Smooth muscle cell (in vitro differentiated cells): ENCODE measurements around the gene ABCB11. TPM values are rescaled to one million over a fixed set of nuclear protein-coding genes. Genes with fewer than 3 reads are reported as not detected.

Experiments
- DNase-seq: peaks from one replicate; lab custom pipeline; 2025; ENCODE audit not compliant: unreplicated experiment; lab: John Stamatoyannopoulos, UW
- H2AFZ ChIP-seq: fragments of 200-600 bp; sonication (generic); 2 replicates; pipeline ENCODE4 v1.6.0; 2016; ENCODE audit warnings: antibody characterized with exemption, low read depth, mild to moderate bottlenecking
- H3F3A ChIP-seq: fragments of 200-600 bp; sonication (generic); 2 replicates; pipeline ENCODE4 v1.6.0; 2017; ENCODE audit warnings: antibody characterized with exemption, low read depth
- H3K27ac ChIP-seq: fragments of 200-600 bp; sonication (generic); 2 replicates; pipeline ENCODE4 v1.5.1; 2016; ENCODE audit warnings: low read depth, mild to moderate bottlenecking
- H3K27me3 ChIP-seq: fragments of 200-600 bp; sonication (generic); 2 replicates; pipeline ENCODE4 v1.6.1; 2016; ENCODE audit warnings: low read depth, mild to moderate bottlenecking
- H3K36me3 ChIP-seq: fragments of 200-600 bp; sonication (generic); 2 replicates; pipeline ENCODE4 v1.5.1; 2016; ENCODE audit warnings: low read depth
- H3K4me1 ChIP-seq: fragments of 200-600 bp; sonication (generic); 2 replicates; pipeline ENCODE4 v1.5.1; 2016; ENCODE audit warnings: low read depth
- H3K4me2 ChIP-seq: fragments of 200-600 bp; sonication (generic); 2 replicates; pipeline ENCODE4 v1.6.0; 2016; ENCODE audit warnings: mild to moderate bottlenecking
- H3K4me3 ChIP-seq: fragments of 200-600 bp; sonication (generic); 2 replicates; pipeline ENCODE4 v1.5.1; 2016; ENCODE audit warnings: mild to moderate bottlenecking
- H3K79me2 ChIP-seq: fragments of 200-600 bp; sonication (generic); 2 replicates; pipeline ENCODE4 v1.6.0; 2016; ENCODE audit warnings: low read depth, mild to moderate bottlenecking
- H3K9ac ChIP-seq: fragments of 200-600 bp; sonication (generic); 2 replicates; pipeline ENCODE4 v1.6.0; 2016; ENCODE audit warnings: low read depth
- H3K9me3 ChIP-seq: fragments of 200-600 bp; sonication (generic); replicated peaks from 2 replicates; pipeline ENCODE4 v1.5.1; 2016; ENCODE audit warnings: low read depth
- H4K20me1 ChIP-seq: fragments of 200-600 bp; sonication (generic); 2 replicates; pipeline ENCODE4 v1.6.0; 2016; ENCODE audit warnings: low read depth
- WGBS: methylation state at CpG from one replicate; pipeline ENCODE4 v1.1.7; 2016; ENCODE audit warnings: low lambda C conversion rate; 5-methylcytosine and 5-hydroxymethylcytosine counted together
- polyA plus RNA-seq: library from polyadenylated mRNA; unstranded; fragments of >200 nt; fragmentation: Nextera tagmentation; extraction: Ambion mirVana; gene quantifications from 2 replicates; pipeline ENCODE4 v1.2.1, GENCODE V29; 2016
- total RNA-seq: library from RNA; depleted of rRNA; stranded (reverse); fragments of >200 nt; gene quantifications from 2 replicates; pipeline ENCODE4 v1.2.3, GENCODE V29; 2014
- TF ChIP-seq, protein P1 (sequence below): fragments of 200-600 bp; sonication (generic); IDR thresholded peaks from 2 replicates; pipeline ENCODE4 v1.5.1; 2017; ENCODE audit warnings: borderline replicate concordance, mild to moderate bottlenecking, antibody characterized with exemption; ENCODE audit not compliant: insufficient read depth, poor library complexity, severe bottlenecking

The ABCB11 gene
- total and polyA plus RNA-seq, 2 experiments from 2014 or later = 0.04 to 0.05 TPM

DNA sequence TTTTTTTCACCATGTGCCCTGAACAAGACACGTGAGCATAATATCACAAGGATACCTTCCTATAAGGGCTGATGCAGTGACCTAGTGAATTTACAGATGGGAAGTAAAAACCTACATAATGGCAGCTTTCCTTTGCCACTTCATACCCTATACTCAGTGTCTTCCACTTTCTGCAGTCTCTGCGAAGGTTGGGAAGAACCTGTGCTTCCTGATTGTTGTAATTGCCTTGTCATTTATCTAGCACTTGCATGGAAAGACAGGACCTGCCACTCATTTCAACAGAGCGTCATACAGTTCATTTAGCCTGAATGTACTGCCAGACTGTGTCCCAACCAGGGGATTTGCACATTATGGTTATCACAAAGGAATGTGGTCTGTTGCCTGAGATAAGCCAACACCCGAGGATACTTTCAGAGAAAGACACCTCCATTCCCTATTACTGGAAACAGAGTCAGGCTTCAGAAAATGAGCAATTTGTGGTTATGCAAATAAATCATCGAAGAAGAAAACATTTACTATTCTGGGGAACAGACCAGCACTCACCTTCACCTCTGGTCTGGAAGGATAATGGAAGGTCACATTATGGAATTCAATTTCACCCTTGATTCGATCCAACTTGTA, 55.0 kb downstream of the ABCB11 start:
- Histone ChIP-seq H3K9me3 (no peaks in the 10 kb centered on the region), H3K27ac (no peak overlapping the region), H2AFZ (no peak overlapping the region), H3K79me2 (no peaks in the 10 kb centered on the region), H3K36me3 (no peaks in the 10 kb centered on the region), H3K4me2 (no peak overlapping the region), H3K27me3 (peaks cover 4% of the 10 kb centered on the region), H3K4me1 (no peaks in the 10 kb centered on the region), H3F3A (no peaks in the 10 kb centered on the region), H3K9ac (no peak overlapping the region), H3K4me3 (no peak overlapping the region), H4K20me1 (no peaks in the 10 kb centered on the region)
- TF ChIP-seq, protein P1, sequence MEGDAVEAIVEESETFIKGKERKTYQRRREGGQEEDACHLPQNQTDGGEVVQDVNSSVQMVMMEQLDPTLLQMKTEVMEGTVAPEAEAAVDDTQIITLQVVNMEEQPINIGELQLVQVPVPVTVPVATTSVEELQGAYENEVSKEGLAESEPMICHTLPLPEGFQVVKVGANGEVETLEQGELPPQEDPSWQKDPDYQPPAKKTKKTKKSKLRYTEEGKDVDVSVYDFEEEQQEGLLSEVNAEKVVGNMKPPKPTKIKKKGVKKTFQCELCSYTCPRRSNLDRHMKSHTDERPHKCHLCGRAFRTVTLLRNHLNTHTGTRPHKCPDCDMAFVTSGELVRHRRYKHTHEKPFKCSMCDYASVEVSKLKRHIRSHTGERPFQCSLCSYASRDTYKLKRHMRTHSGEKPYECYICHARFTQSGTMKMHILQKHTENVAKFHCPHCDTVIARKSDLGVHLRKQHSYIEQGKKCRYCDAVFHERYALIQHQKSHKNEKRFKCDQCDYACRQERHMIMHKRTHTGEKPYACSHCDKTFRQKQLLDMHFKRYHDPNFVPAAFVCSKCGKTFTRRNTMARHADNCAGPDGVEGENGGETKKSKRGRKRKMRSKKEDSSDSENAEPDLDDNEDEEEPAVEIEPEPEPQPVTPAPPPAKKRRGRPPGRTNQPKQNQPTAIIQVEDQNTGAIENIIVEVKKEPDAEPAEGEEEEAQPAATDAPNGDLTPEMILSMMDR = no peak
- WGBS = 55% methylated on average over 6 of the region's 6 CpGs
- DNase-seq = no peak

DNA sequence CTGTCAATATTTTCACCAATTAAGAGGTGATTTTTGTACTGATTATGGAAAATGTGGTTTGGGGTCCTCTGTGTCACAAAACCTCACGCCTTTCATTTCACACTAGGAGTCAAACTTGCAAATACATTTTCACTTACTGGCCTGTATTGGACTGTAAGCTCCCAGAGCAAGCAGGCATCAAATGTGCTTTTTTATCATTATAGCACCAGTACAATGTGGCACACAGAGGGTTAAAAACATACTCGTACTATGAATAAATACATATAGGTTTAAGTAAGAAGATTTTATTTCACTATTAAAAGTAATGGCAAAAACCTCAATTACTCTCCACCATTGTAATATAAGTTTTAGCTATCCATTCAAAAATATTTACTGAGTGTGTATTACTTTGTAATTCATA, 56.7 kb downstream of the ABCB11 start:
- no peak overlapping the region for H3K27ac ChIP-seq
- H3F3A ChIP-seq = no peaks in the 10 kb centered on the region
- WGBS = 89% methylated on average over 2 of the region's 2 CpGs
- no peaks in the 10 kb centered on the region for H3K9me3 ChIP-seq
- H4K20me1 ChIP-seq = no peaks in the 10 kb centered on the region
- no peaks in the 10 kb centered on the region for H3K36me3 ChIP-seq
- peaks cover 4% of the 10 kb centered on the region for H3K27me3 ChIP-seq
- no peaks in the 10 kb centered on the region for H3K79me2 ChIP-seq
- H3K4me3 ChIP-seq = no peak overlapping the region
- no peak overlapping the region for H2AFZ ChIP-seq
- no peak for DNase-seq
- H3K4me1 ChIP-seq = no peaks in the 10 kb centered on the region
- no peak overlapping the region for H3K9ac ChIP-seq
- TF ChIP-seq, protein P1 = no peak
- H3K4me2 ChIP-seq = no peak overlapping the region

DNA sequence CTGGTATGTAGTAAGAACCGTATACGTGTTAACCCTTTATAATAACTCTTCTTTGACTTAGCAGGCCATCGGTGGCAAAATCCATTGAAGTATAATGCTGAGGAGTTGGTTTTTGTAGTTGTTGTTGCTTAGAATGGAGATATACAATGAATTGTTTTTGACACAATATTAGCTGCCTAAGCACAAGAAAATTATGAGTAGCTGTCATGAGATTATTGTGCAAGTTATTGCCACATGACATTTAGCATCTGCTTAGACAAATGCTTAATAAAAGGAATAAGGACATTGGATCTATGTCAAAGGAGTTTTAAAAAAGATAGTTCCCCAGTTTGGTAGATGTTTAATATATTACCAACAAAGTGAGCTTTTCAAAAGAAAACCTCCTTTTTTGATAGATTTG, 59.9 kb downstream of the ABCB11 start:
- Histone ChIP-seq H4K20me1 (no peaks in the 10 kb centered on the region), H3K27ac (no peak overlapping the region), H3K27me3 (peaks cover 16% of the 10 kb centered on the region), H3K4me2 (no peak overlapping the region), H3F3A (no peaks in the 10 kb centered on the region), H3K4me1 (no peaks in the 10 kb centered on the region), H3K9me3 (no peaks in the 10 kb centered on the region), H3K79me2 (no peaks in the 10 kb centered on the region), H3K9ac (no peak overlapping the region), H3K4me3 (no peak overlapping the region), H2AFZ (no peak overlapping the region), H3K36me3 (no peaks in the 10 kb centered on the region)
- no peak for DNase-seq
- 70% methylated on average over 3 of the region's 3 CpGs for WGBS
- TF ChIP-seq, protein P1 = no peak

DNA sequence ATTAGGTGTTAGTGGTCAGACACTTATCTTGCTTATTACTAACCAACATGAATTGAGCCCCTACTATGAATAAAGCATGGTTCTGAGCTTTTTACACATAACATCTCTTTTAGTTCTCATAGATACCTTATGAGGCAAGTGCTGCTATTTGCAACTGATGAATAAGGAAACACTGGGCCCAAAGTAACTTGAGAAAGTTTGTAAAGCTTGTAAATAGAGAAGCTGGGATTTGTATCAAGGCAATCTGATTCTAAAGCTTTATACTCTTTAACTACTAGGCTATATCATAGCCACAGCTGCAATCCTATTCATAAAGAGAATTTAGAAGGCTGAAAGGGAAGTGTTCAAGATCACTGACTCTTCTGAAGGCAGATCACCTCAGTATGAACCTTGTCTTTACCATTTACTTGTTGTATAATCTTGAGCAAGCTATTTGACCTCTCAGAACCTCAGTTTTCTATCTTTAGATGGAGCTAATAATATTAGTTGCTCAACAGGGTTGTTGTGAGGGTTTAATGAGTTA, 60.4 kb downstream of the ABCB11 start:
- Histone ChIP-seq H3K79me2 (no peaks in the 10 kb centered on the region), H3K4me1 (no peaks in the 10 kb centered on the region), H3K4me2 (no peak overlapping the region), H3K36me3 (no peaks in the 10 kb centered on the region), H3K4me3 (no peak overlapping the region), H3F3A (no peaks in the 10 kb centered on the region), H3K27me3 (peaks cover 21% of the 10 kb centered on the region), H3K9ac (no peak overlapping the region), H3K27ac (no peak overlapping the region), H4K20me1 (no peaks in the 10 kb centered on the region), H2AFZ (no peak overlapping the region), H3K9me3 (no peaks in the 10 kb centered on the region)
- DNase-seq = no peak
- TF ChIP-seq, protein P1 = no peak
